NCI-H2227 treated with DMSO at 0.1 percent for 48 hours (cell line): ENCODE data around the gene INMT.
A peak's percentile ranks its signal among the peaks of the same experiment; 100 is the strongest.

Source experiments
- DNase-seq: peaks from one replicate; lab custom pipeline; 2025; lab: John Stamatoyannopoulos, UW

The INMT gene

DNA sequence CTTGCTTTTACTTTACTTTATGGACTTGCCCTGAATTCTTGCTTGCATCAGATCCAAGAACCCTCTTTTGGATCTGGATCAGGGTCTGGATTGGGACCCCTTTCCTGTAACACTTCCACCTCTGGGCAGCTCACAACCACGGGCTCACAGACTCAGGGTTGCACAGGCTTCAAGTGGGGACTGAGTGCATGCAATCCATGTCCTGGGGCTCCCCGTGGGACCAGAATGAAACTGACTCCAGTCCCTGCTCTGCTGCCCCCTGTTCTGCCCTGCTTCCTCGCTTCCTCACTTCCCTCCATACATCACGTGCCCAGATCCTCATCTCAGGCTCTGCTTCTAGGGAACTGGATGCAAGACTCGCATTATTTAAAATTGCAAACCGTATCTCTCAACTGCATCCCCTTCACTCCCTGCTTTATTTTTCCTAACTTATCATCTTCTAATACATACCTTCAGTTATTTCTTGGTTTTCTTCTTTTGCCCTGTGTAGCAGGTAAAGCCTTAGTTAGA is 23.3 kb upstream of the INMT start:
- no peak for DNase-seq

DNA sequence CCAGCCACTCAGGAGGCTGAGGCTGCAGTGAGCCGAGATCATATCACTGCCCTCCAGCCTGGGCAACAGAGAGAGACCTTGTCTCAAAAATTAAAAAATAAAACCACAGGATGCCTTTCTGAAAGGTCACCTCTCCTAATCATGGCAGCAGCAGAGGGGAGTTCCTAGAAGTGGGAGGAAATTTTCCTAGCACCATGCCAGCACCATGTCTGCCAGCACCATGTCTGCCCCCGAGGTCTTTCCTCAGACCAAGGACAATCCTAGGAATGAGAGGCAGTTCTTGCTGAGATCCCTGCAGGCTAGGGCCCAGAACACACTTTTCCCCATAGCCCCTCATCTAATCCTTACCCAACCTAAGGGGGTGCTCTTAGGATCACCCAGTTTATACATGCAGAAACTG is 22.3 kb upstream of the INMT start:
- DNase-seq = no peak

DNA sequence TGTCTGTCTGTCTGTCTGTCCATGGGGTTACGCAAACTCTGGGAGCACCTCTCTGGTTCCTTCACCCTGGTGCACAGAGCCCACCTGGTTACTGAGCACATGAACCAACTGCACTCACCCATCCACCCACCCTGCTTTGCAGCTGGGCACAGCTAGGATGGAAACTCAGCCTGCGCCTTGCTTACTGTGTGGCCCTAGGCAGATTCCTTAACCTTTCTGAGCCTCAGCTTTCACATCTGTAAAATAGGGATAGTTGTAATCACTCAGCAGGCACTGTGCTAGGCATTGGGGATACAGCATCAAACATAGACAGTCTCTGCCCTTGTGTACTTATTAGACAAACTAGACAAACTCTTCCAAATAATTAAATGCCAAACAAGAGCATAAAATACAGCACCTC is 21.8 kb upstream of the INMT start:
- no peak for DNase-seq

DNA sequence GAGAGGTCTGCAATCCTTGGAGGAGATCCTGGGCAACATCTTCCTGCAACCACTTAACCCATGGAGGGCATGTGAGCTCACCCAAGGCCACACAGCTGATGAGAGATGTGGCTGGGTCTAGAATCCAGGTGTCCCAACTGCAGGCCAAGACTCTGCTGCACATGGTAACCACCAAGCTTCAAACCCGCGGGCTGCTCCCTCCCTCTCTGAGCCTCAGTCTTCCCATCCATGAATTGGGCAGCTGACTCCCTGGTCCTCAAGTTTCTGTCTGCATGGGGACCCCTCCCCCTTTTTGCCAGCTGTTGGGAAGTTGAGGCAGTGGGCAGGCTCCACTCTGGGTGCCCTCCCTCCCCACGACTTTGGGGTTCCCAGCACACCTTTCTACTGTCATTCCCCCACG is 20.9 kb upstream of the INMT start:
- DNase-seq = no peak

DNA sequence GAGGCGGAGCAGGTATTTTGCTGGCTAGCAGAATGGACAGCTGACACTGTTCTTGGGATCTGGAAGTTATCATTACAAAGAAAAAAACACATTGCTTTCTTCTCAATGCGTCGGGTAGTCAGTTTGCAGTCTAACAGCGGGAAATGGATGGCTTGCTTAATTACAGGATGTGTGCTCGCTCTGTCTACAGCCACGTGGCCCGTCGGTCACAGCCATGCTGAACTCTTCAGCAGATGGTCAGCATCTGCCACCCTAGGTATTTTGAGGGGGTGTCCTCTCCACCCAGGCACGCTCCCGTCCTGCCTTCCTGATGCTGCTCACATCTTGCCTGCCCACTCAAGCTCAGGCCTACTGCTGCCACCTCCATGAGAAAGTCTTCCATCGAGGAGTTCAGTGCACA is 20.4 kb upstream of the INMT start:
- peak; percentile 13 for DNase-seq

DNA sequence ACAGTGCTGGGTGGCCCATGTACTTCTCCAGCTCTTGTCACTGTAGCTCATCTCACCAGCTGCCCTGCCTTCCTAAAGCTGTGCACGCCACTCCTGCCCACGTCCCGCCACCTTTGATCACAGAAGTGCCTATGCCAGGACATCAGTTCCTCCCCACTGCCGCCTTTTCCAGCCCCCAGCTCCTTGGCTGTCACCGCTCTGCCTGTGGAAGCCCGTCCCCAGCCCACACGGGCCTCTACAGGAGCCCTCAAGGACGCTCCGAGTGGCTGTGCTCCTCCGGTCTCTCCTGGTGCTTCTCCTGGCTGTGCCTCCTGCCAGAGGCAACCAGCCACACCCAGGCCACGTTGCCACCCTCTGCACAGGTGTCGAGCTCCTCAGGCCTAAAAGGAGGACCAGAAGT is 19.3 kb upstream of the INMT start:
- no peak for DNase-seq

DNA sequence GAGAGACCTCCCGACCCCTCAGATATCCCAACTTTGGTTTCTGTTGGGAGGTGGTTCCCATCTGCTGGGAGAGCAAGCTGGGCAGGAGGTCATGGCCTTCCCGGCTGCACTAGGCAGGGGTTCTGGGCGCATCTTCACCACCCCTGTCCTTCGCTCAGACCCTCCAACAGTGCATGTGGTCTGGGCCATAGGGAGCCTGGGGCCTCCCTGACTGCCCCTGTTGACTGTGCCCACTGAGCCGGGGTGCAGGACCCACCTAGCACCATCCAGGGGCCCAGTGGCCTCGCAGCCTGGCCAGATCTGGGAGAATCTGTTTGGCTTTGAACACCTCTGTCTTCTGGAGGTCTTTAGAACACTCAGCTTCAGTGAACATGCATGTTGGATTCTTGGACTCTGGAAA is 18.7 kb upstream of the INMT start:
- DNase-seq = no peak

DNA sequence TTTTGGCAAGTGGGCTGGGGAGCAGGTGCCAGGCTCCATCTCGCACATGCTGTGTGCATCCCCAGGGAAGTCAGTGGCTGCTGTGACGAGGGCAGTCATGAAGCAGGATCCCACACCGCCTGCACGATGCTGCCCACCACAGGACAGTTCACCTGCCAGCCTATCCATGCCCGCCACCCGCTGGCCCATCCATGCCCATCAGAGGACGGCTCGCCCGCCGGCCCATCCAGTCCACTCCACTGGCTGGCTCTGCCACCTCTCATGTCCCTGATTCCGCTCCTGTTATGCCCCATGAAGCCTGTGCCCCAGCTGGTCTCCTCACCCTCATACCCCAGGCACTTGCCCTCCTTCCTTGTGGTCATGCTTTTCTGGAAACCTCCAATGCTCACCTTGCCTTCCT is 18.2 kb upstream of the INMT start:
- no peak for DNase-seq

DNA sequence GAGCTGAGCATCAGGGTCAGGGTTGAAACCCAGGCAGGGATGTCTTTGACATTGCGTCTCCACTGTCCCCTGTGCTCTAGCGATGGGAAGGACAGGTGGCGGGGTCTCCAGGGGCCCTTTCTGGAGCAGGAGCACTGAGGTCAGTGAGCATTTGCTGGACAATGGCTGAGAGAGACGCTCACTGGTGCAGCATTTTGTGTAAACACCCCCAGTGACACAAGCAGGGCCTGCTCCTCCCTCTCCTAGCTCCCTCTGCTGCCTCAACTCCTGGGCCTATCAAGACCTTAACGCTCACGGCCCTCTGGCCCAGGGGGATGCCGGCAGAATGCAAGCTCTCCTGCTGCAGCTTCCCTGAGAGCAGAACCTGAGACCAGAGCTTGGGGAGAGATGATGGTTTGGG is 17.4 kb upstream of the INMT start:
- no peak for DNase-seq

DNA sequence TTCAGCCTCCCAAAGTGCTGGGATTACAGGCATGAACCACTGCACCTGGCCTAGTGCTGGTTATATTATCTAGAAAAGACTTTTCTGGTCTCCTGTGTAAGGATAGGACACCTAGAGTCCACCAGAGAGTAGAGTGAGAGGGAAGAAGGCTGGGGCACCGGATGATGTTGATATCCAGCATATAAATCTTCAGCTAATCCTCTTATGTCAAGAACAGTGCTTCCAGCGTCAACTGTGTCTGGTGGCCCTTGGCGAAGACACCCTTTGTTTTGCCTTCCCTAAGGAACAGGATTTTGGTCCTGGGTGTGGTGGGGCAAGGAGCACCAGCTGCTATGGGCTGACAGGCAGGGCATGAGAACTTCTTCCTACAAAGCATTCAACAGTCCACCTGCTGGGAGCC is 16.3 kb upstream of the INMT start:
- no peak for DNase-seq

DNA sequence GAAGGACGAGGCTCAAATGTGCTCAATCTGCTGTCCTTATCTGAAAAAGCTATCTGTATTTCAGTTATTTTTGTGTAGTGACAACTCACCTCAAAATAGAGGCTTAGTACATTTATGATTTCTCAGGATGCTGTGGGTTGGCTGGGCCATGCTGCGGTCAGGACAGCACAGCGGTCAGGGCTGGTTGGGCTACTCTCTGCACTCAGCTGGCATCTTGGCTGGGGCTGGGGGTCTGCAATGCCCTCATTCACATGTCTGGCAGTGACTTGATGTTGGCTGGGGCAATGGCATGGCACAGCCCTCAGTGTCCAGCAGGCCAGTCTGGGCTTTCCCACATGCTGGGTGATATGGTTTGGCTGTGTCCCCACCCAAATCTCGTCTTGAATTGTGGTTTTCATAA is 15.6 kb upstream of the INMT start:
- no peak for DNase-seq

DNA sequence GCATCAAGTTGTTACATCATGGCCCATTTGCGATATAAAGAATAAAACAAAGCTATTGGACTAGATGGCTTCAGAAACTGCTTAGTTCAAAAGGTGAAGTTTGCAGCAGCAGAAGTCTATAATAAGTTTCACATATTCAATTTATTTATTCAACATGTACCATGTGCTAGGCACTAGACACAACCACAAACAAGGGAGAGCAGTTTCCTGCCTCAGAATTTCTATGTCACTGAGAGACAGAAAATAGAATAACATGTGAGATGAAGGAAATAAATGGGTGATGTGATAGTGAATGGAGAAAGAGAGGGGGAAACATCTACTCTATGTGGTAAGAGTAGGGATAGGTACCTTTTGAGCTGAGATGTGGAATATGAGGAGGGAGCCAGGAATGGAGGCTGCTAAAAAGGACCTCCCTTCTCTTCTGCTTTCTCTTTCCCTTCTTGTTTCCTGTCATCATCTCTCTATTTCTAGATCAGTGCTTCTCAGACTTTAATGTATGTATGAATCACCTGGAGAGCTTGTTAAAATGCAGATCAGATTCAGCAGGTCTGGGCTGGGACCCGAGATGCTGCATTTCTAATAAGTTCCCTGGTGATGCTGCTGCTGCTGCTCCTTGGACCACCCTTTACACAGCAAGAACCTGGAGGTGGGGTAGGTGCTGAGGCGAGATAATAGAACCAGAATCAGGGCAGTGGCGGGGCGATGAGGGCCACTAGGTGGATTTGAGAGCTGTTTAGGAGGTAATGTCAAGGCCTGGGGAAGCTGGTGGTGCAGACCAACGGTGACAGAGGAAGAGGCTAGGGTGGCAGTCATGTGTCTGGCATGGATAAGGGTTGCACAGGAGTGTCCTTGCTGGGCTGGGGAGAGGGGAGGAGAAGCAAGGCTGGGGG is 13.7 kb upstream of the INMT start:
- no peak for DNase-seq

DNA sequence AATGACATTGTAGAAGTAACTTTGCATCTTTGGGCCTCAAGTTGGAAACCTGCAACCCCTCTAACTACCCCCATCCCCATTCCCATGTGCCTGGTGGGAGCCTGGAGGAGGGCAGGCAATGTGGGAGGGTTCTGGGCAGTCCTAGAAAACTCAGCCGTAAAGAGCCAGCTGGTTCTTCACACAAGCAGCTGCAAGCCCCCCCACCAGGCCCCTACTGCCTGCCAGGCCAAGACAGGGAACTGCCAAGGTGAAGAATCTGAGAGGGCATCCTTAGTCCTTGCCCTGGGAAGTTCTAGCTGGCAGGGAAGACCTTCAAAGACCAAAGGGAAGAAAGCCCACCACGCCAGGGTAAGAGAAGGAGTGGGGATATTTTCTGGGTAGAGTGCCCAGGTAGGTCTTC is 12.2 kb upstream of the INMT start:
- DNase-seq = no peak

DNA sequence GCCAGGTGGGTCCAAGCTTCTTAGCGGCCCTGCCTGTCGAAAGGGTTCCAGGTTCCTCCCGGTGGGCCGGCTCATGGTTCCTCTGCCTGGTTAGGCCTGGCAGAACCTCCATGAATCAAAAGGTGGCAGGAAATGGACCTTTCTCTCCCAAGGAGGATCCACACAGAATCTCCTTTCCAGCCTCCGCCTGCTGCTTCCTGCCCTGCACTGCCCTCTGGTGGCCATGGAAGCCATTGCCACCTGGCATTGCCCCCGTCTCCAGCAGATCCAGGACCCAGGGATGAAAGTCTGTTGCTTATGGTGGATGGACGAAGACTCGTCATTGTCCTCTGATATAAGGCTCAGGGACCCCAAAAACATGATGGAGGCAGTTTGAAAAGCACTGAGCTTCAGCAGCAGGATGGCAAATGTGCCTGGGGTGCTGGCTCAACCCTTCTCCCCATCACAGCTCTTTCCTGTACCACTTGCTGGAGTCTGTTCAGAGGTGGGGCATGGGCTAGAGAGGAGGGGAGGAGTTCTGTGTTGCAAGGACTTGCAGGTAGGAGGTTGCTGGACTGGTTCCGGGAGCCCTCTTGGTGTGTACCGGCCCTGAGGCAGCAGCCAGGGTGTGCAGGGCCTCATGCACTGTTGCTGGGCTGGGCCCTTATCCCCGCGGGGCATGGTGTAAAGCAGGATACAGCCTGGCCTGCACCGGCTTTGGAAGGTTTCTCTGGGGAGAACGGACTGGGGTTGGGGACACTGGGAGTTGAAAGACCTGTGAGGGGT is 11.3 kb upstream of the INMT start:
- peak; percentile 50 for DNase-seq

DNA sequence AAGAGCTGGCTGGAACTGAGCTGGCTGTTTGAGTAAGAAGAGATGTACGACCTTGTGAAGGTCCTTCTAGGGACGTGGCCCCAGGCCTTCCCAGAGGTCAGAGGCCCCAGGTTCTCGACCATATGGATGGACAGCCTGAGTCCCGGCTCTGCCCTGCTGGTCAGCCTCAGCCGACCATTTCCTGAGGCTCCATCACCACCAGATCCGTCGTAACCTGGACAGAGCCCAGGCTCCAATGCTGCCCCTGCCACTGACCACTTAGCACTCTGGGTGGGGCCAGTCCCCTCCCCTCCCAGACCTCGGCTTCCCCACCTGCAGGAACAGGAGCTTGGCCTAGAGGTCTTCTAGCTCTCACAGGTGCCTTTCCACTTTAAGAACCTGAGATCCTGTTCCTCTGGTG is 10.6 kb upstream of the INMT start:
- no peak for DNase-seq

DNA sequence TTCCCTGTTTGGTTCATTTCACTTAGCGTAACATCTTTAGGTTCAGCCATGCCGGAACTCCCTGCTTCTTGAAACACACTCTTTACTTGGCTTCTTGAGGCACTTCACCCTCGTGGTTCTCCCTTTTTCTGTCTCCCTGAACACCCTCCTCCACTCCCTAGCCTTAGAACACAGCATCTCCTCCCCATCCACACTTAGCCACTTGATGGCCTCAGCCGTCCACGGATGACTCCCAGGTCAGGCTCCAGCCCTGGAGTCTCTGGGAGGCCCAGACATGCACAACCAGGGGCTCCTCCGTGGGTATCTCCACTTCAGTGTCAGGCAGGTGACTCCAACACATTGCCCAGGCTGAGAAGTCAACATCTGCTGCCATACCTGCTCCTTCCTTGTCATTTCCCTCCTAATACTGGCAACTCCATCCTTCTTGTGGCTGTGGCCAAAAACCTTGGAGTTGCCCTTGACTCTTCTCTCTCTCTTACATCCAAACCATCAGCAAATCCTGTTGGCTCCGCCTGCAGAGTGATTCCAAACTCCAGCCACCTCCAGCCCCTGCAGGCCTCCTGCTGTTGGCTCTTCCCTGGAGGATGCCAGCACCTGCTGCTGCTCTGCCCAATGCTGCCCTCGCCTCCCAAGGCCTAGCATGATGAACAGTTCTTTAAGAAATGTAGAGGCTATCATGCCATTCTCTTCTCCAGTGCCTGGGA is 8.4 kb upstream of the INMT start:
- DNase-seq = no peak

DNA sequence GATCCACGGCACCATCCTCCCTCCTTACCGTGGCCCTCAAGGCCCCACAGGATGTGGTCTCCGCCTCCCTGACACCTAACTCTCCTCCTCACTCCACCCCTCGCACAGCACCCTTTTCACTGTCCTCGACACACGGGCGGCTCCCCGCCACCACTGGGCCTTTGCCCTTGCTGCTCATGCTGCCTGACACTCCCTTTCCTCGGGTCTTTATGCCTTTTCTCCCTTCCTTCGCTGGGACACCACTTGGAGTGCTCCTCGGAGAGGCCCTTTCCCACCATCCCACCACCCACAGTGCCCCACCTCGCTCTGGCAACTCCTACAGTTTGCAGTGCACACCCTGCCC is 7.9 kb upstream of the INMT start:
- DNase-seq = no peak

DNA sequence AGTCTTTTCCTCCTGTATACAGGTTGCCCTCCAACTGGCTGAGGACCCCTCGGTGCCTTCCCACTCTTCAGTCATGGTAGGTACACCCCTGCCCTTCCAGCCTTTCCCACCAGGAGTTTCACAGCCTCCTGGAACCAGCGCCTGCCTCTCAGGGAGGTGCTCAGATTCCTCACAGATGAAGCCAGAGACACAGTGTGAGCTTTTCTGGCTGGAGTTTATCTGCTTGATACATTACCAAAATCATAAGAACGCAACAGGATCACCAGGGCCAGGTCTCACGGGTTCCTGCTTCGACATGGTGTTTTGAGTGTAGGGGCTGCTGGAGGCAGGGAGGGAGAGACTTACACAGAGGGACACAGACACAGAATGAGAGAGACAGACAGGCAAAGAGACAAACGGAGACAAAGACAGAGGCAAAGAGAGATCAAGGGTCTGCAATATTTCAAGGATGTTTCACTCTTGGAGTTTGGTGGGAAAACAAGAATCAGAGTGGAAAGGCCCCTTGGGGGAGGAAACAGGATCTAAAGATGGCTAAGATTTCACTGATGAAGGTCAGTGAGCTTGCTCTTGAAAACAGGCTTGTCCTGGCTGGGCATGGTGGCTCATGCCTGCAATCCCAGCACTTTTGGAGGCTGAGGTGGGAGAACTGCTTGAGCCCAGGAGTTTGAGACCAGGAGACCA is 6.5 kb upstream of the INMT start:
- DNase-seq = no peak

DNA sequence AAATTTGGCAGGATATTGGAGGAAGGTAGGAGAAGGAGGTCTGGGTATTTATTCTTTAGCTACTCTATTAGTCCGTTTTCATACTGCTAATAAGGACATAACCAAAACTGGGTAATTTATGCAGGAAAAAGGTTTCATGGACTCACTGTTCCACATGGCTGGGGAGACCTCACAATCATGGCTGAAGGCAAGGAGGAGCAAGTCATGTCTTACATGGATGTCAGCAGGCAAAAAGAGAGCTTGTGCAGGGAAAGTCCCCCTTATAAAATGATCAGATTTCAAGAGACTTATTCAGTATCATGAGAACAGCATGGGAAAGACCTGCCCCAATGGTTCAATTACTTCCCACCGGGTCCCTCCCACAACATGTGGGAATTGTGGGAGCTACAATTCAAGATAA is 1.9 kb upstream of the INMT start:
- no peak for DNase-seq

DNA sequence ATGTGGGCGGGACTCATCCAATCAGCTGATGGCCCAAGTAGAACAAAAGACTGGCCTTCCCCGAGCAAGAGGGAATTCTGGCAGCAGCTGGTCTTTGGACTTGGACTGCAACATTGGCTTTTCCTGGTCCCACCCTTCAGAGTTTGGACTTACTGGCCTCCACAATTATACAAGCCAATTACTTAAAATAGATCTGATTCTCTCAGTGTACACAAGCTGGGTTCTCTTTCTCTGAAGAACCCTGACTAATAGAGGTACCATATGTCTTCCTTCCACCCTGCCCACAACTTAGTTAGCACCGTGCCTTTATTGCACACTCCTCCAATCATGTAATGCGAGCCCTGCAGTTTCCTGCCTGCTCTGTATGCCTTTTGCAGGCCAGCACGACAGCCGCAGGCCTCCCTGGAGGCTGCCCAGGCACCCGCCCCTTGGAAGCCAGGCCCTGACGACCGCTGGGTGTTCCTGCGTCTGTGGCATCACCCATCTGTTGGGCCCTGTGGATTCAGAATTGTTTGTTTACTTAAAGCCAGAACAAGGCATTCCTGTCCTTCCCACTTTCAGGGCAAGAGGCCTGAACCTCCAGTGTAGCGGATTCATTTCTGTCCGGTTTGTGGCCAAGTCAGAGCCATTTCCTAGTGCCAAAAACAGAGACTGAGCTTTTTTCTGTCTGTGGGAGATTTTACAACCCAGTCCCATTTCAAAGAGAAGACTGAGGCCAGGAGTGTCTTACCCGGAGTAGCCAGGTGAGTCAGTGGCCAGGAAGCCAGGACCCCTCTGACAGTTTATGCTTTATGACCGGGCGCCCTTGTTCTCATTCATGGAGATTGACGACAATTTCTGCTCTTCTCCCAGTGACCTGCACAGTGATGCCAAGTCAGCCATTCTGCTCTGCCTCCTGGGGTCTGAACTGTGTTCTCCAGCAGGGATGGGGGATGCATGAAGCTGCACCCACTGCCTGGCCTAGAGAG is 968 bp upstream of the INMT start:
- no peak for DNase-seq

DNA sequence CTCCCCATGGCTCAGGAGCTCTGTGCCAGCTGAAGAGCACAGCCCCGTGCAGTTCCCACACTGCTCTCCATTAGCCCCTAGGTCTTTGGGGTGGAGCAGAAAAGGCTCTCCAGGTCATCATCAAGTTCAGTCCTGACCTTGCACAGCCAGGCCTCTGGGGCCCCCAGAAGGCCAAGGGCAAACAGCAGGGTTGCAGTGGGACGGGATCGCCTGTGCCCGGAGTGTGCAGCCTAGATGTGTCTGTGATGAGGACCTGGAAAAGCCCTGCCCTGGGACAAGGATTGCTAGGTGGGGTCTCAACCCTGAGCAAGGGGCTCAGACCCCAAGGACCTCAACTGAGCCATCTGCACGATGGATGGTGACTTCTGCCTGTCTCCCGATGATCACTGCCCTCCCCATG is 549 bp downstream of the INMT start:
- no peak for DNase-seq
